GM18861 (cell line): ENCODE results near the gene PRKCE.
A peak's percentile ranks its signal among the peaks of the same experiment; 100 is the strongest.

Experiments
- ATAC-seq: cut with Tn5 transposase; IDR thresholded peaks from one replicate; pipeline ENCODE4 v1.9.1; 2021; ENCODE audit not compliant: unreplicated experiment

PRKCE gene

GRCh38 chr2:45722477-45722876 is 71.0 kb downstream of the PRKCE start:
- ATAC-seq, result no peak

GRCh38 chr2:45723857-45724256 is 72.4 kb downstream of the PRKCE start:
- ATAC-seq, result no peak

GRCh38 chr2:45724335-45724734 is 72.9 kb downstream of the PRKCE start:
- ATAC-seq, result no peak

GRCh38 chr2:45725731-45726130 is 74.3 kb downstream of the PRKCE start:
- no peak for ATAC-seq

GRCh38 chr2:45726188-45726587 is 74.7 kb downstream of the PRKCE start:
- ATAC-seq, result no peak

- peak; percentile 66 for ATAC-seq
These were observed 77.0 kb downstream of the PRKCE start for GRCh38 chr2:45728458-45728942.

GRCh38 chr2:45729753-45730512 is 78.5 kb downstream of the PRKCE start:
- ATAC-seq, result peak; percentile 54

- no peak for ATAC-seq
These were observed 79.7 kb downstream of the PRKCE start for GRCh38 chr2:45731141-45731540.

GRCh38 chr2:45732436-45732835 is 81.0 kb downstream of the PRKCE start:
- ATAC-seq, result no peak

GRCh38 chr2:45732946-45733345 is 81.5 kb downstream of the PRKCE start:
- ATAC-seq, result no peak

- no peak for ATAC-seq
These were observed 82.9 kb downstream of the PRKCE start for GRCh38 chr2:45734336-45734735.

- ATAC-seq, result no peak
These were observed 83.5 kb downstream of the PRKCE start for GRCh38 chr2:45734952-45735351.

- ATAC-seq, result no peak
These were observed 85.6 kb downstream of the PRKCE start for GRCh38 chr2:45736757-45737704.

- no peak for ATAC-seq
These were observed 88.5 kb downstream of the PRKCE start for GRCh38 chr2:45739796-45740485.

GRCh38 chr2:45741161-45741850 is 89.8 kb downstream of the PRKCE start:
- ATAC-seq, result no peak

GRCh38 chr2:45743531-45744396 is 92.3 kb downstream of the PRKCE start:
- no peak for ATAC-seq

- no peak for ATAC-seq
These were observed 93.8 kb downstream of the PRKCE start for GRCh38 chr2:45745231-45745630.

GRCh38 chr2:45746888-45747287 is 95.4 kb downstream of the PRKCE start:
- ATAC-seq, result no peak

- no peak for ATAC-seq
These were observed 95.9 kb downstream of the PRKCE start for GRCh38 chr2:45747363-45747762.

GRCh38 chr2:45748239-45748638 is 96.8 kb downstream of the PRKCE start:
- ATAC-seq, result no peak
